Lower lobe of right lung (tissue), 2 donors: Measurements from ENCODE around the gene ERGIC3. TPM values are rescaled to one million over a fixed set of nuclear protein-coding genes. Genes with fewer than 3 reads are reported as not detected.

ENCODE experiments used
- ATAC-seq, 2 donors: fragments of 200-7000 bp; cut with Tn5 transposase; one replicate each; pipeline ENCODE4 v1.9.1; 2020 to 2022; ENCODE audit warnings: mild to moderate bottlenecking in 2 of 2, moderate library complexity in 2 of 2
- DNase-seq: peaks from one replicate; pipeline ENCODE4 v3.0.0-alpha.2; 2020
- H3K27ac ChIP-seq: fragments of 200-600 bp; one replicate; pipeline ENCODE4 v1.8.0; 2022
- H3K27me3 ChIP-seq: fragments of 200-600 bp; one replicate; pipeline ENCODE4 v1.8.0; 2022; ENCODE audit warnings: low read depth
- H3K36me3 ChIP-seq: fragments of 200-600 bp; one replicate; pipeline ENCODE4 v1.8.0; 2022; ENCODE audit warnings: mild to moderate bottlenecking
- H3K4me1 ChIP-seq: fragments of 200-600 bp; one replicate; pipeline ENCODE4 v1.8.0; 2022
- H3K4me3 ChIP-seq: fragments of 200-600 bp; one replicate; pipeline ENCODE4 v1.8.0; 2022; ENCODE audit warnings: mild to moderate bottlenecking
- H3K9me3 ChIP-seq: fragments of 200-600 bp; one replicate; pipeline ENCODE4 v1.8.0; 2022
- CTCF ChIP-seq: fragments of 200-600 bp; IDR thresholded peaks from one replicate; pipeline ENCODE4 v1.8.0; 2022; ENCODE audit warnings: antibody characterized with exemption, mild to moderate bottlenecking
- intact Hi-C: fragments of 100-400 bp; cut with DNase I; formaldehyde crosslinking; loops from one replicate; pipeline ENCODE4 v1.11.0; 2022
- total RNA-seq: library from RNA; stranded (reverse); fragmentation: NEBNext Ultra II Directional; extraction: Animal tissue kit (Norgen Biotek cat#: 25700); gene quantifications from one replicate; pipeline ENCODE4 v1.2.1, GENCODE V29; 2021
- donor health status: DM: no; HTN: yes; CAD: no; lungs with severe emphysema.

ERGIC3 gene
- total RNA-seq, 1 donor from 2014 or later, result 189 TPM

GRCh38 chr20:35575958-35576357 lies 34.1 kb downstream of the ERGIC3 start:
- ATAC-seq, result no peak
- Histone ChIP-seq H3K27ac (no peak overlapping the region), H3K9me3 (peaks cover 9% of the 10 kb centered on the region), H3K4me1 (no peaks in the 10 kb centered on the region), H3K36me3 (no peaks in the 10 kb centered on the region), H3K4me3 (no peak overlapping the region), H3K27me3 (no peaks in the 10 kb centered on the region)
- DNase-seq, result no peak
- TF ChIP-seq CTCF, result no peak
- intact Hi-C loops, result no loop called here

GRCh38 chr20:35576816-35577215 lies 34.9 kb downstream of the ERGIC3 start:
- DNase-seq, result no peak
- Histone ChIP-seq H3K9me3 (peaks cover 12% of the 10 kb centered on the region), H3K27ac (no peak overlapping the region), H3K4me1 (no peaks in the 10 kb centered on the region), H3K27me3 (no peaks in the 10 kb centered on the region), H3K4me3 (no peak overlapping the region), H3K36me3 (no peaks in the 10 kb centered on the region)
- TF ChIP-seq CTCF, result no peak
- no peak for ATAC-seq
- intact Hi-C loops, result no loop called here

- no peak for TF ChIP-seq CTCF
- H3K36me3 ChIP-seq, result no peaks in the 10 kb centered on the region
- H3K9me3 ChIP-seq, result peaks cover 6% of the 10 kb centered on the region
- no peak for ATAC-seq
- no peak overlapping the region for H3K4me3 ChIP-seq
- DNase-seq, result peak; percentile 6
- intact Hi-C loops, result no loop called here
- H3K27ac ChIP-seq, result no peak overlapping the region
- H3K4me1 ChIP-seq, result no peaks in the 10 kb centered on the region
- no peaks in the 10 kb centered on the region for H3K27me3 ChIP-seq
Measured at GRCh38 chr20:35578469-35578868, 36.6 kb downstream of the ERGIC3 start.

GRCh38 chr20:35579196-35579595 lies 37.3 kb downstream of the ERGIC3 start:
- ATAC-seq, result no peak
- intact Hi-C loops, result no loop called here
- TF ChIP-seq CTCF, result no peak
- H3K4me3 ChIP-seq, result no peak overlapping the region
- no peak overlapping the region for H3K27ac ChIP-seq
- no peaks in the 10 kb centered on the region for H3K36me3 ChIP-seq
- no peak for DNase-seq
- H3K27me3 ChIP-seq, result no peaks in the 10 kb centered on the region
- peaks cover 6% of the 10 kb centered on the region for H3K9me3 ChIP-seq
- H3K4me1 ChIP-seq, result no peaks in the 10 kb centered on the region

- DNase-seq, result no peak
- no peak for ATAC-seq
- no peak for TF ChIP-seq CTCF
- Histone ChIP-seq H3K4me3 (no peak overlapping the region), H3K36me3 (no peaks in the 10 kb centered on the region), H3K9me3 (peaks cover 6% of the 10 kb centered on the region), H3K4me1 (no peaks in the 10 kb centered on the region), H3K27me3 (no peaks in the 10 kb centered on the region), H3K27ac (no peak overlapping the region)
- intact Hi-C loops, result no loop called here
Measured at GRCh38 chr20:35582131-35582530, 40.3 kb downstream of the ERGIC3 start.
